ENCODE results near the gene MTMR12.

The MTMR12 gene

DNA sequence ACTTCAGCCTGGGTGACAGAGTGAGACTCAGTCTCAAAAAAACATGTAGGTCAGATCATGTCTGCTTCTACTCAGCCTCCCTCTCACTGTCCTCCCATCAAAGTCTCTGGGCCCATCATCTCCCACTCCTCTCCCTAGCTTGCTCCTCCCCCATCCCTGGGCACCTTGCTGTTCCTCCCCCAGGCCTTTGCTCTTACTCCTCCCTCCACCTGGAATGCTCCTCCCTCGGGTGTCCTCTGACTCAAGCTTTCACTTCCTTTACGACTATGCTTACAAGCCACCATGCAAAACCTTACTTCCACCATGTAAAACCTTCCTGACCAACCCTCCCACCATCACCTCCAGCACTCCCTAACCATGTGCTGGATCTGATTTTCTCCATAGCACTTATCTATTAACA lies 51.5 kb downstream of the MTMR12 start:
- no peak for TF ChIP-seq GATA1 (IDR thresholded peaks at IDR 0.05; ENCODE audit: low read depth, low read length)
- no peak for TF ChIP-seq POLR2A (IDR thresholded peaks at IDR 0.05; ENCODE audit: low read length)
- DNase-seq, result no peak

- TF ChIP-seq POLR2A (IDR thresholded peaks at IDR 0.05; ENCODE audit: low read length), result no peak
- no peak for TF ChIP-seq GATA1 (IDR thresholded peaks at IDR 0.05; ENCODE audit: low read depth, low read length)
Measured at GRCh38 chr5:32259033-32259432, 53.7 kb downstream of the MTMR12 start.

GRCh38 chr5:32258424-32258823 lies 54.3 kb downstream of the MTMR12 start:
- DNase-seq, result no peak
- TF ChIP-seq POLR2A (IDR thresholded peaks at IDR 0.05; ENCODE audit: low read length), result no peak
- no peak for TF ChIP-seq GATA1 (IDR thresholded peaks at IDR 0.05; ENCODE audit: low read depth, low read length)

More at GRCh38 chr5:32259033-32259432, 53.7 kb downstream of the MTMR12 start:
- no peak for DNase-seq

DNA sequence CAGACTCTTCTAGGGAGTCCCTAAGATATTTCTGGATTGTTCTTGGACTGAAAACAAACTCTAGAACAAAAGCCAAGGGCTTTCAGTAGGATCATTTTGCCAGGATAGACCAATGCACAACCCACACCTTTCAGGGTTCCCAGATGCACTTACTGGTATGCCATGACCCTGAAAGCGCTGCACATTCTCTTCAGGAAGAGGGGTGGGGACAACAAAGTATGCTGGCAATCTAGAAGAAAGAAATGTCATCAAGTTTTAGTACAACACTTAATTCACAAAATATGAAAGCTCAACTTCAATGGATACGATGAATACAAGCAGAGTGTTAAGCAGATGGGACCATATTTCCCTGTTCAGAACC lies 57.2 kb downstream of the MTMR12 start:
- TF ChIP-seq POLR2A (IDR thresholded peaks at IDR 0.05; ENCODE audit: low read length), result no peak
- TF ChIP-seq GATA1 (IDR thresholded peaks at IDR 0.05; ENCODE audit: low read depth, low read length), result no peak
- DNase-seq, result no peak

DNA sequence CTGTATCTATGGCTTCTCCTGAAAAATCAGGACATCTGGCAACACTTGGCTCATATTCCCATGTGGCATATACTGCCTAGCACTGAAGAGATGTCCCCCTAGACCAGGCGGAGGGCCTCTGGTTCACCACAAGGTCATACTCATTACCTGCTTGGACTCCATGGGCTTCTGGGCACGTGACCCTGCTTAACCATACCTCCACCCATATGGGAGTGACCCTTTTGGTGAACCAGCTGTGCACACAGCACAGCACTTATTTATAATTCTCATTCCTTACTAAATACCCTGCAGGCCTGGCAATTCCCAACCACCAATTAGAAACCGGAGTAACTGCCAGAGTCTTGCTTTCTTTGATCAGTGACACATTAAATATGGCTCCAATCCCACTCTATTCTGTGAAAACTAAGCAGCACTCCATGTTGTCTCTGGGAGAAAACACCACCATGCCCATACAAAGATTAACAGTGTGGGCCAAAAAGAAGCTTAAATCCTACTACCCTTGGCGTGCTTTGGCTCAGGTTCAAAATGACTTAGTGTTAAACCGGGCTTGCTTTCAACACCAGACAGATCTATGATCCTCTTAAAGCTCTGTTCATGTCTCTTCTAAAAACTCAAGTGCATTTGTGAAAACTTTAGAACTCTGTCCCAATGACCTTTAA lies 57.7 kb downstream of the MTMR12 start:
- no peak for DNase-seq
- no peak for TF ChIP-seq GATA1 (IDR thresholded peaks at IDR 0.05; ENCODE audit: low read depth, low read length)
- TF ChIP-seq POLR2A (IDR thresholded peaks at IDR 0.05; ENCODE audit: low read length), result no peak

GRCh38 chr5:32251871-32252458 lies 60.8 kb downstream of the MTMR12 start:
- TF ChIP-seq POLR2A (IDR thresholded peaks at IDR 0.05; ENCODE audit: low read length) (no peak), GATA1 (IDR thresholded peaks at IDR 0.05; ENCODE audit: low read depth, low read length) (no peak)
- no peak for DNase-seq

DNA sequence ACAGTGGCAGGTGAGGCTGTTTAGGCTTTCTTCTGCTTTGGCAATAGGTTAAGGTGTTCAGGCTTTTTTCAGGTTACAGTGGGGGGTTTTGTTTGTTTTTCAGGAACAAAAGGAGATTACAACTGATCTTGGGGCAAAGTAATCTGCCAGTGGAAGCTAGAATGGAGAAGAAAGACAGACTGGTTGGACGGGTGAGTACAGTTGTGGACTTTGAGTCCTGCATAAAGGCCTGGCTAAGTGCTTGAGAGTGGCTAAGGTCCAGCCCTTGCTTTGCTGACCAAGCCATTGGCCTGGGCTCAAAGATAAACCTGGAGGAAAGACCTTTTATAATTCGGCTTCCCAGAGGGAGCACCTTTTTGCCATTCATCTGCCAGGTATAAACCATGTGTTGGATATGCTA lies 63.1 kb downstream of the MTMR12 start:
- DNase-seq, result no peak
- TF ChIP-seq POLR2A (IDR thresholded peaks at IDR 0.05; ENCODE audit: low read length), result no peak
- no peak for TF ChIP-seq GATA1 (IDR thresholded peaks at IDR 0.05; ENCODE audit: low read depth, low read length)

DNA sequence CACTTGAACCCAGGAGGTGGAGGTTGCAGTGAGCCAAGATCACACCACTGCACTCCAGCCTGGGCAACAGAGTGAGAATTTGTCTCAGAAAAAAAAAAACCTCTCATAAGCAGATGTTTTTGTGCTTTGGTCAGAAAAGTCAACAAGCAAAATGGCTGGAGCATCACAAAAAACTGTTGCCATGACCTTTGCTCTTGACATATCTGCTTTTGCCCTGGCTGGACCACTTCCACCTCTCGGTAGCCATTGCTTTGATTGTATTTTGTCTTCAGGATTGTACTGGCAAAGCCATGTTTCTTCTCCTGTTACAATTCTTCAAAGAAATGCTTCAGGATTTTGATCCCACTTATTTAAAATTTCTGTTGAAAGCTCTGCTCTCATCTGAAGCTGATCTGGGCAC lies 67.0 kb downstream of the MTMR12 start:
- DNase-seq, result no peak
- TF ChIP-seq POLR2A (IDR thresholded peaks at IDR 0.05; ENCODE audit: low read length) (no peak), GATA1 (IDR thresholded peaks at IDR 0.05; ENCODE audit: low read depth, low read length) (no peak)

DNA sequence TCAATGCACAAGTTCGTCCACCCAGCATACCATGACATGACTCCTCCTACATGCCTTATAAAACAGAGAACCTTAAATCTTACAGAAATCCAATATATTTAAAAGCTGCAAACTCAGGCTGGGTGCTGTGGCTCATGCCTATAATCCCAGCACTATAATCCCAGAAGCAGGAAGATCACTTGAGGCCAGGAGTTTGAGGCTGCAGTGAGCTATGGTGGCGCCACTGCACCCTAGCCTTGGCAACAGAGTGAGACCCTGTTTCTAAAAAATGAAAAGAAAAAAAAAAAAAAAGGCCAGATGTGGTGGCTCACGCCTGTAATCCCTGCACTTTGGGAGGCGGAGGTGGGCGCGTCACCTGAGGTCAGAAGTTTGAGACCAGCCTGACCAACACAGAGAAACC lies 68.7 kb downstream of the MTMR12 start:
- DNase-seq, result no peak
- TF ChIP-seq GATA1 (IDR thresholded peaks at IDR 0.05; ENCODE audit: low read depth, low read length), result no peak

- DNase-seq, result no peak
- TF ChIP-seq GATA1 (IDR thresholded peaks at IDR 0.05; ENCODE audit: low read depth, low read length) (no peak), POLR2A (IDR thresholded peaks at IDR 0.05; ENCODE audit: low read length) (no peak)
Measured at GRCh38 chr5:32241034-32241783, 71.5 kb downstream of the MTMR12 start.

DNA sequence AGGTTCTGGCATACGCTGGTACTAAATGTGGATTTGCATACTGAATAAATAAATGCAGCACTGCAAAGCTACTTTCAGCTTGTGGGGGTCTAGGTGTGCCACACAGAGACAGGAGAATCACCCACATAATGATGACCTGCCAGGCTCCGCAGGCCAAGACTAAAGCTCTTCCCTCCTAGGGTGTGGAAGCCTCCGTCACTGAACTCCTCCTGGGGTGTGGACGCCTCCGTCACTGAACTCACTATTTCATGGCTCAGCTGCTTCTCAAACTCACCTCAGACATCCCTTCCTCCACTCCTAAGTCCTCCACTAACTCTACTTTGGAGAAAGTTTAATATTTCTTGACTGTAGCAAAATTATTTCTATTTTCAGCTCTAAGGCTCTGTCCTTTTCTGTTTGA lies 73.4 kb downstream of the MTMR12 start:
- TF ChIP-seq POLR2A (IDR thresholded peaks at IDR 0.05; ENCODE audit: low read length) (no peak), GATA1 (IDR thresholded peaks at IDR 0.05; ENCODE audit: low read depth, low read length) (no peak)
- DNase-seq, result no peak

GRCh38 chr5:32233696-32234447 lies 78.9 kb downstream of the MTMR12 start:
- TF ChIP-seq GATA1 (IDR thresholded peaks at IDR 0.05; ENCODE audit: low read depth, low read length) (no peak), POLR2A (IDR thresholded peaks at IDR 0.05; ENCODE audit: low read length) (no peak)
- no peak for DNase-seq

DNA sequence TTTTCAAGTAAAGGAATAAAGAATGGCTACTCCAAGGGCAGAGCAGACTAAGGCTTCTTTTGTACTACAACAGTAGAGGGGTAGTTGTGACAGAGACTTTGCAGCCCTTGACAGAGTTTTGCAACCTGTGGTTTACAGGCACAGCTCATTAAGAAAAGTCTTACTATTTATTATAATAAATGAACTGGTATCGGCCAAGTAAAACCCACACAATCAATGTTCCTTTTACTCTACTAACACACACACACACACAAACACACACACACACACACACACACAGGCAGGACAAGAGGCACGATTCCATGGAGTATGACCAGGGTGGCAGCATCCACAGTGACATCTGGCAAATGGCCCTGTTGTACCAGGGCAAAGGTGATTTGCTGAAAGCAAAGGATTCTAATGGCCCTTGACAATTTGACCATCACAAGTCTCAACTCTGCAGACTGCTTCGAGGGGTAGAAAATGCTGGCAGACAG lies 79.5 kb downstream of the MTMR12 start:
- TF ChIP-seq GATA1 (IDR thresholded peaks at IDR 0.05; ENCODE audit: low read depth, low read length) (no peak), POLR2A (IDR thresholded peaks at IDR 0.05; ENCODE audit: low read length) (no peak)
- no peak for DNase-seq
